Measurements from ENCODE around the gene TSHZ1.

Gene TSHZ1

GRCh38 chr18:75210274-75211001, at the start of gene TSHZ1:
TSS of gene TSHZ1 (plus strand) at chr18:75210797. CDS start at chr18:75211877, 1,080 bp downstream.
- peak; percentile 88 for DNase-seq (ENCODE audit: low spot score)

- peak; percentile 9 for DNase-seq (ENCODE audit: low spot score)
Measured at GRCh38 chr18:75161256-75162028, 49.2 kb upstream of the TSHZ1 start.

GRCh38 chr18:75162467-75162866, 48.1 kb upstream of the TSHZ1 start:
- peak; percentile 44 for DNase-seq (ENCODE audit: low spot score)

- DNase-seq (ENCODE audit: low spot score): no peak
Measured at GRCh38 chr18:75162978-75163377, 47.6 kb upstream of the TSHZ1 start.

GRCh38 chr18:75163736-75164135, 46.9 kb upstream of the TSHZ1 start:
- DNase-seq (ENCODE audit: low spot score): no peak

GRCh38 chr18:75164479-75164878, 46.1 kb upstream of the TSHZ1 start:
- DNase-seq (ENCODE audit: low spot score): no peak

- DNase-seq (ENCODE audit: low spot score): no peak
Measured at GRCh38 chr18:75165926-75166325, 44.7 kb upstream of the TSHZ1 start.

- DNase-seq (ENCODE audit: low spot score): no peak
Measured at GRCh38 chr18:75167137-75167536, 43.5 kb upstream of the TSHZ1 start.

- no peak for DNase-seq (ENCODE audit: low spot score)
Measured at GRCh38 chr18:75167759-75168618, 42.6 kb upstream of the TSHZ1 start.

GRCh38 chr18:75168619-75169018, 42.0 kb upstream of the TSHZ1 start:
- DNase-seq (ENCODE audit: low spot score): no peak

GRCh38 chr18:75169411-75169810, 41.2 kb upstream of the TSHZ1 start:
- DNase-seq (ENCODE audit: low spot score): no peak

GRCh38 chr18:75170022-75170789, 40.4 kb upstream of the TSHZ1 start:
- peak; percentile 7 for DNase-seq (ENCODE audit: low spot score)

- no peak for DNase-seq (ENCODE audit: low spot score)
Measured at GRCh38 chr18:75170916-75171315, 39.7 kb upstream of the TSHZ1 start.

GRCh38 chr18:75172299-75173124, 38.1 kb upstream of the TSHZ1 start:
- DNase-seq (ENCODE audit: low spot score): no peak

- peak; percentile 9 for DNase-seq (ENCODE audit: low spot score)
Measured at GRCh38 chr18:75173125-75173432, 37.5 kb upstream of the TSHZ1 start.

GRCh38 chr18:75173738-75174137, 36.9 kb upstream of the TSHZ1 start:
- no peak for DNase-seq (ENCODE audit: low spot score)

- no peak for DNase-seq (ENCODE audit: low spot score)
Measured at GRCh38 chr18:75176849-75177248, 33.7 kb upstream of the TSHZ1 start.

- no peak for DNase-seq (ENCODE audit: low spot score)
Measured at GRCh38 chr18:75178376-75178775, 32.2 kb upstream of the TSHZ1 start.

- DNase-seq (ENCODE audit: low spot score): no peak
Measured at GRCh38 chr18:75179819-75180600, 30.6 kb upstream of the TSHZ1 start.

GRCh38 chr18:75183524-75183923, 27.1 kb upstream of the TSHZ1 start:
- peak; percentile 89 for DNase-seq (ENCODE audit: low spot score)
